Transverse colon (tissue), 4 donors: ENCODE results near the gene MYH11. TPM values are rescaled to one million over a fixed set of nuclear protein-coding genes. Genes with fewer than 3 reads are reported as not detected.

ENCODE experiments used
- DNase-seq: peaks from one replicate; pipeline ENCODE4 v3.0.0-alpha.2; 2019
- H3K27ac ChIP-seq, 4 donors: fragments of 200-600 bp; sonication (generic); 2 replicates each; pipeline ENCODE4 v1.5.1; 2016 to 2018; ENCODE audit warnings: inconsistent platforms in 4 of 4
- H3K27me3 ChIP-seq: fragments of 200-600 bp; sonication (generic); 2 replicates; pipeline ENCODE4 v1.5.1; 2017; ENCODE audit warnings: inconsistent platforms
- H3K36me3 ChIP-seq, 4 donors: fragments of 200-600 bp; sonication (generic); 2 replicates each; pipeline ENCODE4 v1.5.1; 2017 to 2019; ENCODE audit warnings: inconsistent platforms in 4 of 4
- H3K4me1 ChIP-seq, 4 donors: fragments of 200-600 bp; sonication (generic); 2 replicates each; pipeline ENCODE4 v1.5.1; 2017 to 2020; ENCODE audit warnings: inconsistent platforms in 4 of 4
- H3K4me3 ChIP-seq, 4 donors: fragments of 200-600 bp; sonication (generic); 1 replicate in 1 of 4; 2 replicates in 3 of 4; pipeline versions ENCODE4 v1.5.1 to v1.6.1; 2017 to 2019; ENCODE audit warnings: inconsistent platforms in 4 of 4
- H3K9me3 ChIP-seq, 2 donors: fragments of 200-600 bp; sonication (generic); 2 replicates each; pipeline ENCODE4 v1.5.1; 2017 to 2019; ENCODE audit warnings: inconsistent platforms in 2 of 2
- CTCF ChIP-seq, 5 experiments: fragments of 200-600 bp in 3 of 5; fragments of 450-650 bp in 2 of 5; sonication (generic) in 3 of 5; IDR thresholded peaks; 1 replicate in 2 of 5; 2 replicates in 3 of 5; pipeline ENCODE4 v1.5.1; 2016 to 2017; ENCODE audit warnings: antibody characterized with exemption in 5 of 5, inconsistent platforms in 3 of 5, mild to moderate bottlenecking in 2 of 5, moderate library complexity in 1 of 5
- EP300 ChIP-seq: sonication (generic); formaldehyde crosslinking; IDR thresholded peaks from one replicate; pipeline ENCODE4 v1.6.1; 2017; ENCODE audit warnings: antibody characterized with exemption, low read depth
- POLR2A ChIP-seq: fragments of 450-650 bp; IDR thresholded peaks from one replicate; pipeline ENCODE4 v1.6.1; 2016; ENCODE audit warnings: antibody characterized with exemption, mild to moderate bottlenecking, moderate library complexity
- POLR2AphosphoS5 ChIP-seq, 3 donors: sonication (generic); formaldehyde crosslinking; IDR thresholded peaks; one replicate each; pipeline ENCODE4 v1.6.1; 2016; ENCODE audit warnings: antibody characterized with exemption in 3 of 3
- WGBS, 2 donors: methylation state at CpG; one replicate each; pipeline ENCODE4 v1.1.5; 2018; ENCODE audit warnings: low coverage in 1 of 2; 5-methylcytosine and 5-hydroxymethylcytosine counted together
- in situ Hi-C, 4 donors: fragments of 200-750 bp; cut with MboI; loops; one replicate each; pipeline versions ENCODE4 v1.15.0 to v1.15.1; 2017; ENCODE audit warnings: low sequenced_read_pairs in 3 of 4, low pct_ligation_motif_present in 1 of 4, low pct_unique_long_range_greater_than_20kb in 1 of 4
- intact Hi-C: fragments of 100-400 bp; cut with DNase I; formaldehyde crosslinking; loops from one replicate; pipeline ENCODE4 v1.15.1; 2023; ENCODE audit warnings: low total_unique reads
- total RNA-seq, 4 donors: library from RNA; depleted of rRNA; stranded (reverse); fragments of >200 nt; gene quantifications; one replicate each; pipeline ENCODE4 v1.1.0, GENCODE V29; 2016

MYH11 gene
- total RNA-seq, 4 donors from 2014 or later = 619 to 1,914 (median 1,058) TPM

GRCh38 chr16:15704545-15704987, 152.3 kb downstream of the MYH11 start:
- peak overlapping the region in 3 of 4 donors; percentile 31 to 82 (median 64) for H3K27ac ChIP-seq
- H3K27me3 ChIP-seq = no peaks in the 10 kb centered on the region
- WGBS, 2 donors = 67 to 78% methylated on average over 5 to 8 of the region's 8 CpGs
- no peak overlapping the region for H3K4me3 ChIP-seq
- H3K4me1 ChIP-seq = no peaks in the 10 kb centered on the region
- intact Hi-C loops = no loop called here
- peaks cover 0 to 23% (median 3%) of the 10 kb centered on the region in 4 donors for H3K36me3 ChIP-seq
- H3K9me3 ChIP-seq = no peaks in the 10 kb centered on the region
- TF ChIP-seq POLR2AphosphoS5 (IDR thresholded peaks at IDR 0.05) (peak in 2 of 3 donors; percentile 3 to 51), EP300 (no peak), POLR2A (no peak), CTCF (IDR thresholded peaks at IDR 0.05) (peak; percentile 74 to 82 (median 78))
- peak; percentile 78 for DNase-seq
- in situ Hi-C loops = no loop called here

GRCh38 chr16:15703029-15703736, 153.6 kb downstream of the MYH11 start:
- Histone ChIP-seq H3K4me3 (no peak overlapping the region), H3K9me3 (no peaks in the 10 kb centered on the region), H3K27ac (peak overlapping the region; percentile 3 to 82 (median 62)), H3K4me1 (no peaks in the 10 kb centered on the region), H3K27me3 (no peaks in the 10 kb centered on the region), H3K36me3 (peaks cover 0 to 35% (median 7%) of the 10 kb centered on the region in 4 donors)
- in situ Hi-C loops (no loop called here), intact Hi-C loops (no loop called here)
- WGBS, 2 donors = 73 to 88% methylated on average over 13 to 14 of the region's 14 CpGs
- TF ChIP-seq POLR2AphosphoS5 (IDR thresholded peaks at IDR 0.05) = peak in 1 of 3 donors; percentile 27
- TF ChIP-seq POLR2A = no peak
- no peak for TF ChIP-seq EP300
- DNase-seq = no peak

- in situ Hi-C loops (no loop called here), intact Hi-C loops (no loop called here)
- Histone ChIP-seq H3K36me3 (peaks cover 0 to 45% (median 11%) of the 10 kb centered on the region in 4 donors), H3K27me3 (no peaks in the 10 kb centered on the region), H3K9me3 (no peaks in the 10 kb centered on the region), H3K4me3 (no peak overlapping the region), H3K4me1 (no peaks in the 10 kb centered on the region), H3K27ac (peak overlapping the region; percentile 3 to 82 (median 62))
- TF ChIP-seq CTCF (IDR thresholded peaks at IDR 0.05) (no peak), POLR2A (no peak), POLR2AphosphoS5 (IDR thresholded peaks at IDR 0.05) (peak; percentile 27 to 69 (median 45)), EP300 (no peak)
- no peak for DNase-seq
- WGBS, 2 donors = 71 to 74% methylated on average over 10 to 11 of the region's 11 CpGs
Measured at GRCh38 chr16:15701975-15702970, 154.6 kb downstream of the MYH11 start.

GRCh38 chr16:15701367-15701766, 155.5 kb downstream of the MYH11 start:
- intact Hi-C loops = no loop called here
- no peak for DNase-seq
- no peak for TF ChIP-seq POLR2A
- no peak for TF ChIP-seq EP300
- Histone ChIP-seq H3K27me3 (no peaks in the 10 kb centered on the region), H3K36me3 (peaks cover 0 to 50% (median 14%) of the 10 kb centered on the region in 4 donors), H3K9me3 (no peaks in the 10 kb centered on the region), H3K4me1 (no peaks in the 10 kb centered on the region), H3K27ac (peak overlapping the region in 3 of 4 donors; percentile 60 to 82 (median 64)), H3K4me3 (no peak overlapping the region)
- in situ Hi-C loops = no loop called here
- WGBS, 2 donors = 76 to 80% methylated on average over 3 to 6 of the region's 6 CpGs
